HL-60/S4 treated with retinoic acid at 250 ng/mL for 4 days and 3 days (cell line): ENCODE measurements around the gene DHX15.

Source experiments
- in situ Hi-C: fragments of 300-500 bp; cut with MboI; formaldehyde crosslinking; loops from 2 replicates; pipeline ENCODE4 v1.7.0; 2022; ENCODE audit warnings: low sequenced_read_pairs

Gene DHX15

GRCh38 chr4:24583451-24584210 is 723 bp downstream of the DHX15 start:
- in situ Hi-C loops: no loop called here

- in situ Hi-C loops: no loop called here
Observed at GRCh38 chr4:24582235-24582832, 2.0 kb downstream of the DHX15 start.

- in situ Hi-C loops: no loop called here
Observed at GRCh38 chr4:24578364-24578763, 6.0 kb downstream of the DHX15 start.

- in situ Hi-C loops: no loop called here
Observed at GRCh38 chr4:24576276-24576675, 8.1 kb downstream of the DHX15 start.

- in situ Hi-C loops: no loop called here
Observed at GRCh38 chr4:24574236-24574635, 10.1 kb downstream of the DHX15 start.

GRCh38 chr4:24573582-24573981 is 10.8 kb downstream of the DHX15 start:
- in situ Hi-C loops: no loop called here

GRCh38 chr4:24570574-24571236 is 13.6 kb downstream of the DHX15 start:
- in situ Hi-C loops: no loop called here

- in situ Hi-C loops: no loop called here
Observed at GRCh38 chr4:24570172-24570571, 14.2 kb downstream of the DHX15 start.

- in situ Hi-C loops: no loop called here
Observed at GRCh38 chr4:24569662-24570061, 14.7 kb downstream of the DHX15 start.

- in situ Hi-C loops: no loop called here
Observed at GRCh38 chr4:24568425-24568824, 15.9 kb downstream of the DHX15 start.

GRCh38 chr4:24565054-24565453 is 19.3 kb downstream of the DHX15 start:
- in situ Hi-C loops: no loop called here

GRCh38 chr4:24564488-24564887 is 19.9 kb downstream of the DHX15 start:
- in situ Hi-C loops: no loop called here

GRCh38 chr4:24561438-24562139 is 22.8 kb downstream of the DHX15 start:
- in situ Hi-C loops: no loop called here

GRCh38 chr4:24560868-24561368 is 23.4 kb downstream of the DHX15 start:
- in situ Hi-C loops: no loop called here

GRCh38 chr4:24559889-24560288 is 24.5 kb downstream of the DHX15 start:
- in situ Hi-C loops: no loop called here

- in situ Hi-C loops: no loop called here
Observed at GRCh38 chr4:24559032-24559821, 25.1 kb downstream of the DHX15 start.

GRCh38 chr4:24557026-24558025 is 27.0 kb downstream of the DHX15 start:
- in situ Hi-C loops: no loop called here

GRCh38 chr4:24551492-24552289 is 32.7 kb downstream of the DHX15 start:
- in situ Hi-C loops: no loop called here
